Neural cell (in vitro differentiated cells): ENCODE data around the gene PRAME.

ENCODE experiments used
- EP300 ChIP-seq: fragments of 450-650 bp; conservative IDR thresholded peaks from 2 replicates; pipeline ENCODE4 v1.6.1; 2014; ENCODE audit warnings: antibody characterized with exemption, mild to moderate bottlenecking, moderate library complexity; ENCODE audit not compliant: poor library complexity, severe bottlenecking
- EZH2 ChIP-seq: fragments of 200-600, 300-800 bp; shearing (Covaris generic), sonication (generic); IDR thresholded peaks from 2 replicates; pipeline ENCODE4 v1.6.1; 2014; ENCODE audit warnings: antibody characterized with exemption, low read length, borderline replicate concordance, mild to moderate bottlenecking; ENCODE audit not compliant: insufficient read depth, poor library complexity, severe bottlenecking
- TAF1 ChIP-seq: IDR thresholded peaks from 2 replicates; pipeline ENCODE4 v1.6.1; 2012; ENCODE audit warnings: low read depth
- TF ChIP-seq, protein P1 (sequence below): fragments of 450-650 bp; IDR thresholded peaks from 2 replicates; pipeline ENCODE4 v1.5.1; 2014; ENCODE audit warnings: antibody characterized with exemption, mild to moderate bottlenecking, moderate library complexity; ENCODE audit not compliant: poor library complexity, severe bottlenecking

DNA sequence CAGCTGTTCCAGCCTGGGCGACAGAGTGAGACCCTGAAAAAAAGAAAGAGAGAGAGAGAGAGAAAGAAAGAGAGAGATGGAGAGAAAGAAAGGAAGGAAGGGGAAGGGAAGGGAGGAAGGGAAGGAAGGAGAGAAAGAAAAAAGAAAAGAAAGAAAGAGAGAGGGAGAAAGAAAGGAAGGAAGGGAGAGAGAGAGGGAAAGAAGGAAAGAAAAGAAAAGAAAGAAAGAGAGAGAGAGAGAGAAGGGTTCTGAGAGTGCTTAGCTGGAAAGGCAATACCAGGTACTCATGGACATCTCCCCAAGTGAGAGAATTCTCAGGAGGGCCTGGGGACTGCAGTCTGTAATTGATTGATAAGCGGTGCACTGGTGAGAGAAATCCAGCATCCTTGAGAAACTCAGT lies 12.8 kb upstream of the PRAME start:
- TF ChIP-seq EP300, result no peak
- TF ChIP-seq, protein P1, sequence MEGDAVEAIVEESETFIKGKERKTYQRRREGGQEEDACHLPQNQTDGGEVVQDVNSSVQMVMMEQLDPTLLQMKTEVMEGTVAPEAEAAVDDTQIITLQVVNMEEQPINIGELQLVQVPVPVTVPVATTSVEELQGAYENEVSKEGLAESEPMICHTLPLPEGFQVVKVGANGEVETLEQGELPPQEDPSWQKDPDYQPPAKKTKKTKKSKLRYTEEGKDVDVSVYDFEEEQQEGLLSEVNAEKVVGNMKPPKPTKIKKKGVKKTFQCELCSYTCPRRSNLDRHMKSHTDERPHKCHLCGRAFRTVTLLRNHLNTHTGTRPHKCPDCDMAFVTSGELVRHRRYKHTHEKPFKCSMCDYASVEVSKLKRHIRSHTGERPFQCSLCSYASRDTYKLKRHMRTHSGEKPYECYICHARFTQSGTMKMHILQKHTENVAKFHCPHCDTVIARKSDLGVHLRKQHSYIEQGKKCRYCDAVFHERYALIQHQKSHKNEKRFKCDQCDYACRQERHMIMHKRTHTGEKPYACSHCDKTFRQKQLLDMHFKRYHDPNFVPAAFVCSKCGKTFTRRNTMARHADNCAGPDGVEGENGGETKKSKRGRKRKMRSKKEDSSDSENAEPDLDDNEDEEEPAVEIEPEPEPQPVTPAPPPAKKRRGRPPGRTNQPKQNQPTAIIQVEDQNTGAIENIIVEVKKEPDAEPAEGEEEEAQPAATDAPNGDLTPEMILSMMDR, result no peak
- no peak for TF ChIP-seq TAF1
- TF ChIP-seq EZH2, result no peak
